Liver (tissue), 9 donors: ENCODE measurements around the gene ZNF701. TPM values are rescaled to one million over a fixed set of nuclear protein-coding genes. Genes with fewer than 3 reads are reported as not detected.
"Not testable (repeated sequence)": the region's sequence is repeated elsewhere in the genome, so short reads cannot be mapped to it uniquely, and the experiment has no call there.

Source experiments
- DNase-seq: peaks from one replicate; pipeline ENCODE4 v3.0.0-alpha.2; 2017; ENCODE audit warnings: low spot score
- H3K27ac ChIP-seq, 2 donors: one replicate each; pipeline ENCODE4 v1.7.0; 2013; ENCODE audit warnings: inconsistent platforms in 2 of 2, low read length in 2 of 2, control low read depth in 1 of 2, low read depth in 1 of 2, mild to moderate bottlenecking in 1 of 2
- H3K27me3 ChIP-seq, 4 donors: one replicate each; pipeline versions ENCODE4 v1.6.1 to v1.7.0; 2013; ENCODE audit warnings: low read length in 3 of 4, inconsistent platforms in 1 of 4, mild to moderate bottlenecking in 1 of 4, moderate library complexity in 1 of 4; ENCODE audit not compliant: control insufficient read depth in 4 of 4, insufficient read depth in 4 of 4
- H3K36me3 ChIP-seq, 4 donors: one replicate each; pipeline versions ENCODE4 v1.6.1 to v1.7.0; 2013; ENCODE audit warnings: low read length in 3 of 4, mild to moderate bottlenecking in 3 of 4, low read depth in 1 of 4, moderate library complexity in 1 of 4; ENCODE audit not compliant: control insufficient read depth in 4 of 4, insufficient read depth in 3 of 4
- H3K4me1 ChIP-seq, 4 donors: one replicate each; pipeline versions ENCODE4 v1.6.1 to v1.7.0; 2013; ENCODE audit warnings: low read length in 3 of 4, mild to moderate bottlenecking in 3 of 4, moderate library complexity in 1 of 4; ENCODE audit not compliant: control insufficient read depth in 4 of 4, insufficient read depth in 4 of 4
- H3K4me3 ChIP-seq, 3 donors: one replicate each; pipeline versions ENCODE4 v1.6.1 to v1.7.0; 2013; ENCODE audit warnings: low read length in 3 of 3, control low read depth in 1 of 3, low read depth in 1 of 3, mild to moderate bottlenecking in 1 of 3
- H3K9ac ChIP-seq, 2 donors: one replicate each; pipeline ENCODE4 v1.7.0; 2013; ENCODE audit warnings: low read length in 2 of 2, mild to moderate bottlenecking in 2 of 2, moderate library complexity in 2 of 2, control low read depth in 1 of 2, low read depth in 1 of 2
- H3K9me3 ChIP-seq, 4 donors: one replicate each; pipeline versions ENCODE4 v1.6.1 to v1.7.0; 2013; ENCODE audit warnings: low read length in 3 of 4; ENCODE audit not compliant: control insufficient read depth in 4 of 4
- EGR1 ChIP-seq, 2 donors: IDR thresholded peaks; 2 replicates each; pipeline ENCODE4 v1.6.1; 2016 to 2018; ENCODE audit warnings: antibody characterized with exemption in 2 of 2, low read depth in 2 of 2
- FOXA1 ChIP-seq: IDR thresholded peaks from 2 replicates; pipeline ENCODE4 v1.6.1; 2016; ENCODE audit warnings: antibody characterized with exemption
- FOXA2 ChIP-seq: IDR thresholded peaks from 2 replicates; pipeline ENCODE4 v1.6.1; 2016; ENCODE audit warnings: antibody characterized with exemption
- GABPA ChIP-seq, 2 donors: IDR thresholded peaks in 1 of 2; conservative IDR thresholded peaks in 1 of 2; 2 replicates each; pipeline ENCODE4 v1.6.1; 2016; ENCODE audit warnings: antibody characterized with exemption in 2 of 2, mild to moderate bottlenecking in 1 of 2, moderate library complexity in 1 of 2
- HNF4A ChIP-seq, 2 donors: conservative IDR thresholded peaks; 2 replicates each; pipeline ENCODE4 v1.6.1; 2016; ENCODE audit warnings: antibody characterized with exemption in 2 of 2, mild to moderate bottlenecking in 2 of 2
- HNF4G ChIP-seq: IDR thresholded peaks from 2 replicates; pipeline ENCODE4 v1.6.1; 2016; ENCODE audit warnings: antibody characterized with exemption
- JUND ChIP-seq, 2 donors: IDR thresholded peaks; 2 replicates each; pipeline ENCODE4 v1.6.1; 2016; ENCODE audit warnings: antibody characterized with exemption in 2 of 2
- NR2F2 ChIP-seq: IDR thresholded peaks from 2 replicates; pipeline ENCODE4 v1.6.1; 2016; ENCODE audit warnings: antibody characterized with exemption
- SP1 ChIP-seq: IDR thresholded peaks from 2 replicates; pipeline ENCODE4 v1.6.1; 2018; ENCODE audit warnings: antibody characterized with exemption, mild to moderate bottlenecking
- TAF1 ChIP-seq: conservative IDR thresholded peaks from 2 replicates; pipeline ENCODE4 v1.6.1; 2016; ENCODE audit warnings: antibody characterized with exemption, mild to moderate bottlenecking
- YY1 ChIP-seq: IDR thresholded peaks from 2 replicates; pipeline ENCODE4 v1.6.1; 2016; ENCODE audit warnings: antibody characterized with exemption, mild to moderate bottlenecking
- WGBS: extraction: QIAGEN DNeasy Blood & Tissue Kit; methylation state at CpG from one replicate; pipeline ENCODE4 v1.1.7; 2013; 5-methylcytosine and 5-hydroxymethylcytosine counted together
- polyA plus RNA-seq, 2 donors: library from polyadenylated mRNA; stranded (reverse) in 1 of 2; unstranded in 1 of 2; fragments of 200-250 nt in 1 of 2; fragments of >200 nt in 1 of 2; fragmentation: Nextera tagmentation in 1 of 2; extraction: Ambion mirVana in 1 of 2; gene quantifications; one replicate each; pipeline versions ENCODE4 v1.2.1 to v1.2.3, GENCODE V29; 2013 to 2015
- total RNA-seq, 2 donors: library from RNA; depleted of rRNA; stranded (reverse); fragments of >200 nt; gene quantifications; one replicate each; pipeline ENCODE4 v1.2.3, GENCODE V29; 2014
- TF ChIP-seq, protein P1 (sequence below): fragments of 150-350 bp; IDR thresholded peaks from 2 replicates; pipeline ENCODE4 v1.5.1; 2017; ENCODE audit warnings: improper control_type of control experiment, low read depth, low read length; ENCODE audit not compliant: missing input control
- TF ChIP-seq, protein P2 (sequence below): IDR thresholded peaks from 2 replicates; pipeline ENCODE4 v1.6.1; 2016; ENCODE audit warnings: antibody characterized with exemption
- TF ChIP-seq, protein P3 (sequence below): IDR thresholded peaks from 2 replicates; pipeline ENCODE4 v1.6.1; 2016; ENCODE audit warnings: antibody characterized with exemption
- donor health status: healthy.
- donor health status: healthy.
- donor health status: healthy.
- donor health status: healthy.
- donor health status: healthy.

ZNF701 gene
- total and polyA plus RNA-seq, 4 donors, result 0.75 to 12.8 (median 3.0) TPM

DNA sequence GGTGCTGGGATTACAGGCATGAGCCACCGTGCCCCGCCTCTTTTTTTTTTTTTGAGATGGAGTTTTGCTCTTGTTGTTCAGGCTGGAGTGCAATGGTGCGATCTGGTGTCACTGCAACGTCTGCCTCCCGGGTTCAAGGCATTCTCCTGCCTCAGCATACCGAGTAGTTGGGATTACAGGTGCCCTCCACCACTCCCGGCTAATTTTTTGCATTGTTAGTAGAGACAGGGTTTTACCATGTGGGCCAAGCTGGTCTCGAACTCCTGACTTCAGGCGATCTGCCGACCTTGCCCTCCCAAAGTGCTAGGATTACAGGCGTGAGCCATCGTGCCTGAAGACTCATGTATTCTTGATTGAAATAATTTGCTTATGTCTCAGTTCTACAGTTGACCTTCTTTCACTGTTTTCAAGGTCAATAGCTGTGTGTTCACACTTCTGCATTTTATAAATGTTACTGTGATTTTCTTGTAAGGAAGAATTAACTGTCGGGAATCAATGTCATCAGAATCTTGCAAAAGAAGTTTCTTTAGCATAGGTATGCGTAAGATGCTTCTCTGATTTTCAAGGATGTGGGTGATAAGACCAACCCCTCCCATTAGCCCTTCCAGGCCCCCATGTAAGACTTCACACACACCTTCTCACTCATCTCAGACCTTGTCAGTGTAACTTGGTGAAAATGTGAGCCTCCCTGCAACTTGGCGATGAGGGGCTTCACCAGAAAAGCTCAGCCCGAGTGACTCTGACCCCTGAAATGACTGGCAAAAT, 12.7 kb upstream of the ZNF701 start:
- Histone ChIP-seq H3K9me3 (peaks cover 61 to 86% (median 65%) of the 10 kb centered on the region in 4 donors), H3K4me3 (peak overlapping the region in 2 of 3 donors; percentile 25 to 72), H3K27ac (no peak overlapping the region), H3K9ac (no peak overlapping the region), H3K27me3 (no peaks in the 10 kb centered on the region), H3K4me1 (no peaks in the 10 kb centered on the region), H3K36me3 (peaks cover 8 to 46% (median 39%) of the 10 kb centered on the region in 4 donors)
- 98% methylated on average over 16 of the region's 16 CpGs for WGBS
- no peak for DNase-seq
- no peak for TF ChIP-seq SP1
- TF ChIP-seq, protein P1, sequence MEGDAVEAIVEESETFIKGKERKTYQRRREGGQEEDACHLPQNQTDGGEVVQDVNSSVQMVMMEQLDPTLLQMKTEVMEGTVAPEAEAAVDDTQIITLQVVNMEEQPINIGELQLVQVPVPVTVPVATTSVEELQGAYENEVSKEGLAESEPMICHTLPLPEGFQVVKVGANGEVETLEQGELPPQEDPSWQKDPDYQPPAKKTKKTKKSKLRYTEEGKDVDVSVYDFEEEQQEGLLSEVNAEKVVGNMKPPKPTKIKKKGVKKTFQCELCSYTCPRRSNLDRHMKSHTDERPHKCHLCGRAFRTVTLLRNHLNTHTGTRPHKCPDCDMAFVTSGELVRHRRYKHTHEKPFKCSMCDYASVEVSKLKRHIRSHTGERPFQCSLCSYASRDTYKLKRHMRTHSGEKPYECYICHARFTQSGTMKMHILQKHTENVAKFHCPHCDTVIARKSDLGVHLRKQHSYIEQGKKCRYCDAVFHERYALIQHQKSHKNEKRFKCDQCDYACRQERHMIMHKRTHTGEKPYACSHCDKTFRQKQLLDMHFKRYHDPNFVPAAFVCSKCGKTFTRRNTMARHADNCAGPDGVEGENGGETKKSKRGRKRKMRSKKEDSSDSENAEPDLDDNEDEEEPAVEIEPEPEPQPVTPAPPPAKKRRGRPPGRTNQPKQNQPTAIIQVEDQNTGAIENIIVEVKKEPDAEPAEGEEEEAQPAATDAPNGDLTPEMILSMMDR, result no peak
- no peak for TF ChIP-seq YY1
- no peak for TF ChIP-seq HNF4G
- TF ChIP-seq NR2F2, result no peak
- no peak for TF ChIP-seq TAF1

DNA sequence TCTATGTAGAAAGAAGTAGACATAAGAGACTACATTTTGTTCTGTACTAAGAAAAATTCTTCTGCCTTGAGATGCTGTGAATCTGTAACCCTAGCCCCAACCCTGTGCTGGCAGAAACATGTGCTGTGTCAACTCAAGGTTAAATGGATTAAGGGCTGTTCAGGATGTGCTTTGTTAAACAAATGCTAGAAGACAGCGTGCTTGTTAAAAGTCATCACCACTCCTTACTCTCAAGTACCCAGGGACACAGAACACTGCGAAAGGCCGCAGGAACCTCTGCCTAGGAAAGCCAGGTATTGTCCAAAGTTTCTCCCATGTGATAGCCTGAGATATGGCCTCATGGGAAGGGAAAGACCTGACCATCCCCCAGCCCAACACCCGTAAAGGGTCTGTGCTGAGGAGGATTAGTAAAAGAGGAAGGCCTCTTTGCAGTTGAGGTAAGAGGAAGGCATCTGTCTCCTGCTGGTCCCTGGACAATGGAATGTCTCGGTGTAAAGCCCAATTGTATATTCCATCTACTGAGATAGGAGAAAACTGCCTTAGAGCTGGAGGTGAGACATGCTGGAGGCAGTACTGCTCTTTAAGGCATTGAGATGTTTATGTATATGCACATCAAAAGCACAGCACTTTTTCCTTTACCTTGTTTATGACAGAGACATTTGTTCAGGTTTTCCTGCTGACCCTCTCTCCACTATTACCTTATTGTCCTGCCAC, 11.2 kb upstream of the ZNF701 start:
- not testable (repeated sequence) for H3K9ac ChIP-seq, H3K4me1 ChIP-seq, H3K27me3 ChIP-seq, H3K27ac ChIP-seq, DNase-seq
- 85% methylated on average over 5 of the region's 5 CpGs for WGBS
- Histone ChIP-seq H3K36me3 (peaks cover 3 to 34% (median 30%) of the 10 kb centered on the region in 4 donors), H3K9me3 (peaks cover 66 to 85% (median 68%) of the 10 kb centered on the region in 4 donors), H3K4me3 (peak overlapping the region in 2 of 3 donors; percentile 41 to 52)

DNA sequence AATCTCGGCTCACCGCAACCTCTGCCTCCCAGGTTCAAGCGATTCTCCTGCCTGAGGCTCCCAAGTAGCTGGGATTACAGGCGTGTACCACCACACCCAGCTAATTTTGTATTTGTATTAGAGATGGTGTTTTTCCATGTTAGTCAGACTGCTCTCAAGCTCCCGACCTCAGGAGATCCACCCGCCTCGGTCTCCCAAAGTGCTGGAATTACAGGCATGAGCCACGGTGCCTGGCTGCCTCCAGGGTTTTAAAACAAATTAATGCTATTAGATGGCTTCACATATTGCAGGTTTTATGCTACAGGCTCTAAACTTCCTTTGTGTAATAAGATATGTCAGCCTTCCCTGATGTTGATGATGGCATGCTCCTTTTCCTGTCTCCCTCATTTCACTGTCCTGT, 8.5 kb upstream of the ZNF701 start:
- DNase-seq, H3K4me1 ChIP-seq, H3K9ac ChIP-seq, H3K27me3 ChIP-seq, H3K27ac ChIP-seq: not testable (repeated sequence)
- peaks cover 52 to 82% (median 60%) of the 10 kb centered on the region in 4 donors for H3K9me3 ChIP-seq
- H3K4me3 ChIP-seq, result peak overlapping the region in 1 of 3 donors; percentile 48
- H3K36me3 ChIP-seq, result peaks cover 3 to 26% (median 21%) of the 10 kb centered on the region in 4 donors
- WGBS, result 98% methylated on average over 8 of the region's 8 CpGs

DNA sequence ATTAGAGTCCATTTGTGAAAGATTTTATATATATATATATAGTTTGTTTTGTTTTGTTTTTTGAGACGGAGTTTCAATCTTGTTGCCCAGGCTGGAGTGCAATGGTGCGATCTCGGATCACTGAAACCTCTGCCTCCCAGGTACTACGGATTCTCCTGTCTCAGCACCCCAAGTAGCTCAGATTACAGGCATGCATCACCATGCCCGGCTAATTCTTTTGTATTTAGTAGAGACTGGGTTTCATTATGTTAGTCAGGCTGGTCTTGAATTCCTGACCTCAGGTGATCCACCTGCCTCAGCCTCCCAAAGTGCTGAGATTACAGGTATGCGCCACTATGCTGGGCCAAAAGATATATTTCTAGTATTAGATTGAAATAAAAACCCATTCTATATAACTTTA, 4.0 kb upstream of the ZNF701 start:
- 95% methylated on average over 6 of the region's 6 CpGs for WGBS
- Histone ChIP-seq H3K27me3 (no peaks in the 10 kb centered on the region), H3K9me3 (peaks cover 45 to 78% (median 47%) of the 10 kb centered on the region in 4 donors), H3K4me3 (peak overlapping the region in 2 of 3 donors; percentile 26 to 33), H3K4me1 (peaks cover 0 to 2% (median 0%) of the 10 kb centered on the region in 4 donors), H3K27ac (no peak overlapping the region), H3K36me3 (peaks cover 0 to 9% (median 8%) of the 10 kb centered on the region in 4 donors), H3K9ac (no peak overlapping the region)
- no peak for DNase-seq
- TF ChIP-seq GABPA (IDR thresholded peaks at IDR 0.05 in 1 of 2, conservative IDR thresholded peaks at IDR 0.05 in 1 of 2) (no peak), HNF4A (conservative IDR thresholded peaks at IDR 0.05) (no peak), FOXA1 (no peak), JUND (IDR thresholded peaks at IDR 0.05) (no peak), TAF1 (no peak), EGR1 (IDR thresholded peaks at IDR 0.05; ENCODE audit: low read depth in 2 of 2) (no peak), FOXA2 (no peak), YY1 (no peak)
- TF ChIP-seq, protein P2, sequence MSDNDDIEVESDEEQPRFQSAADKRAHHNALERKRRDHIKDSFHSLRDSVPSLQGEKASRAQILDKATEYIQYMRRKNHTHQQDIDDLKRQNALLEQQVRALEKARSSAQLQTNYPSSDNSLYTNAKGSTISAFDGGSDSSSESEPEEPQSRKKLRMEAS, result no peak
- TF ChIP-seq, protein P1, result no peak
- TF ChIP-seq, protein P3, sequence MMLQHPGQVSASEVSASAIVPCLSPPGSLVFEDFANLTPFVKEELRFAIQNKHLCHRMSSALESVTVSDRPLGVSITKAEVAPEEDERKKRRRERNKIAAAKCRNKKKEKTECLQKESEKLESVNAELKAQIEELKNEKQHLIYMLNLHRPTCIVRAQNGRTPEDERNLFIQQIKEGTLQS, result no peak
